GM18502 (cell line): Measurements from ENCODE around the gene CBX6.
"Not testable (repeated sequence)": the region's sequence is repeated elsewhere in the genome, so short reads cannot be mapped to it uniquely, and the experiment has no call there.

ENCODE experiments used
- ATAC-seq: cut with Tn5 transposase; IDR thresholded peaks from one replicate; pipeline ENCODE4 v1.9.1; 2021; ENCODE audit warnings: mild to moderate bottlenecking; ENCODE audit not compliant: unreplicated experiment, poor library complexity

CBX6 gene

DNA sequence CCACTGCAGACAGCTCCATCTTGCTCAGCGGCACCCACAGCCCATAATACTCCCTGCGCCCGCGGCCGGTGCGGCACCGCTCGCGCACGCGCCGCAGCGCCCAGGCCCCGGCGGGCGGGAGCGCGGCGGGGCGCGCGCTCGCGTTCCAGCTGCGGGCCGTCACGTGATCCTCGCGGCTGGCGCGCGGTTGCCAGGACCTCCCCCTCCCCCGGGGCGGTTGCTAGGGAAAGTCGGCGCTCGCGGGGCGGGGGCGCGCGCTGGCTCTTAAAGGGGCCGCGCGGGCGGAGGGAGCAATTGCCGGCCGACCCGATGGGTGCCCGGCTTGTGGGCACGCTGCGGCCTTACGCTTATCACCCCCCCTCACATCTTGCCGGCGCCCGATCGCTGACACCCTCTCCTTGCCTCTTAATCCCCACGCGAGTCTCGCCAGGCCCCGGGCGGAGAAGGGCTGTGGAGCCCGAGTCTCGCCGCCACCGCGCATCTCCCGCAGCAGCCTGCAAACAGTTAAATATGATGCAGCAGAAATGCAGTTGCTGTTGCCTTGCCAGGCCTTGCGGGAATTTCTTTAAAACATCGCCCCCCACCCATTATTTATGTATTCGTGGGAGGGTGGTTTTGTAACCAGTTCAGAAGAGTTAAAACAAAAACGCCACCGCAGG lies at the start of gene CBX6:
Gene CBX6, minus strand, starts transcription at position 45 of the 659 bp plus-strand sequence. Its CDS starts 26 bp downstream, at position 19.
- peak; percentile 70 for ATAC-seq

- no peak for ATAC-seq
Observed at GRCh38 chr22:38921806-38922205, 49.8 kb upstream of the CBX6 start.

- ATAC-seq = no peak
Observed at GRCh38 chr22:38921120-38921519, 49.1 kb upstream of the CBX6 start.

GRCh38 chr22:38919631-38920190 lies 47.7 kb upstream of the CBX6 start:
- ATAC-seq = no peak

DNA sequence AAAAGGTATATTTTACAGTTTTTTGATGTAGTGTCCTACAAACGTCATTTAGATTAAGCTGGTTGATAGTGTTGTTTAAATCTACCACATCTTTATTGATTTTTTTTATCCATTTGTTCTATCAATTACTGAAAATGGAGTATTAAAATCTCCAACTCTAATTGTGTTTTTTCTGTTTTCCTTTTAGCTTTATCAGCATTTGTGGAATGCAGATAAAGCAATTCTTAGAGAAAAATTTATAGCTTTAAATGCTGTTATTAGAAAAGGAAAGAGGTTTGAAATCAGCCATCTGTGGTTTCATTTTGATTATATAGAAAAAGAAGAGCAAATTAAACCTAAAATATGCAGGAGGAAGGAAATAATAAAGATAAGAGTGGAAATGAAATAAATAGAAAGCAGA lies 39.4 kb upstream of the CBX6 start:
- ATAC-seq = no peak

DNA sequence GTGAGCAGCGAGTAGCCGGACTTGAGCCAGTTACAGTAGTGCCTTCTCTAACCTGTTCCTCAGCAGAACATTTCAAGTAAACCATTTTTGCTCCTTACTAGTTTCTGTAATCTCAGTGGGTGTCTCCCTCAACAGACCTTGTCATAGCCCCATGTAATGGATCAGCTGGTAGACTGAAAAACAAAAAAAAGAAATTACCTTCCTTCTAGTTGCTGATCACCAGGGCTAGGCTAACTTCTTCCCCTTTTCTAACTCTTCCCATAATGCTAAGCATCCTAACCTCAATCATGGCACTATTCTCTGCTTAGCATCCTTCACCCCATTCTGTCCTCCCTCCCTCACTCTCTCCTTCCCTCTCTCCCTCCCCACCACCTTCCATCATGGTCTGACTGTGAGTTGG lies 35.8 kb upstream of the CBX6 start:
- ATAC-seq = no peak

GRCh38 chr22:38906052-38906451 lies 34.0 kb upstream of the CBX6 start:
- no peak for ATAC-seq

DNA sequence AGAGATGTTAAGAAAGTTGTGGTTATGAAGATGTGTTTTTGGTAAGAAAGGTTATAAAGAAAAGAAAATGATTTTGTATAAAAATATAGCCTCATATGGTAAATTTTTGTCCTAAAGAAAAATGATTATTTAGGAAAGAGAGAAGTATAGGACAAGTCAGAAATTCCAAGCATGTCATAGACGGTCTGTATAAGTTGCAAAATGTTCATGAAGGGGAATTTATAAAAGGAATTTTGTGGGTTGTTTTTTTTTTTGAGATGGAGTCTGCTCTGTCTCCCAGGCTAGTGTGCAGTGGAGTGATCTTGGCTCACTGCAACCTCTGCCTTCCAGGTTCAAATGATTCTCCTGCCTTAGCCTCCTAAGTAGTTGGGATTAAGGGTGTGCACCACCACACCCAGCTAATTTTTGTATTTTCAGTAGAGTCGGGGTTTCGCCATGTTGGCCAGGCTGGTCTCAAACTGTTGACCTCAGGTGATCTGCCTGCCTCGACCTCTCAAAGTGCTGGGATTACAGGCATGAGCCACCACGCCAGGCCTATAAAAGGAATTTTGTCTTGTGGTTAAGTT lies 32.1 kb upstream of the CBX6 start:
- ATAC-seq = not testable (repeated sequence)

- no peak for ATAC-seq
Observed at GRCh38 chr22:38901111-38901641, 29.2 kb upstream of the CBX6 start.

DNA sequence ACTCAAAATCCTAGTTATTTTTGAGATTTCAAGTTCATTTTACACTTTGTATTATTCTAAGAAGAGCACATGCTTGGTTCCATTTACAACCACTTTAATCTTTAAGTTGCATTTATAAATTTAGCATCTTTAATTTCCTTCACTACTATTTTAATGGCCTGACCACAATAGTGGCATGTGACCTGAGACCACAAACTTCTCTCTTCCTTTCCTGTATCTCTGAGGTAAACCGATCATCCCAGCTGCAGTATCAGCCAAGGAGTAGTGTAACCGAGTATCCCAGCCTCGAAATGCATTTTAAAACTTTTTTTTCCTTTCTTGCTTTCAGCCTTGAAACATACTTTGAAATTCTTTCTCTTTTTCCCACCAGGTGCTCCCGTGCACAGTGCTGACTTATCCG lies 28.7 kb upstream of the CBX6 start:
- ATAC-seq = no peak

DNA sequence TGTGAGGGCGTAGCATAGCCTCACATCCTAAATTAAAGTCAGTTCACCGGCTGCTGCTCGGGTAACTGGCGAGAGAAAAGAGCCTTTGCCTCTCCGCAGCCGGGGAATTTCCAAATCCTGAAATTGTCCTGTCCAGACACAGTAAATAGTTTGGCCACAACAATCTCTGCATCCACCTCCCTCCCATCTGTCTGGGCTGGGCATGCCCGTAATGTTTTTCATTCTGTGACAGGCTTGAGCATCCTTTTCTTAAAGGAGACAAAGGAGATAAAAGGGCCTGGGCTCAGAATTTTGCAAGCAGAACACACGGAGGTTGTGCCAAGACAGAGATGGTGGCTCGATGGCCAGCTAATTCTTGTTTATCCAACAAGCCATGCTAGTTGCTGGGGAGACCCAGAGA lies 19.2 kb upstream of the CBX6 start:
- ATAC-seq = no peak

GRCh38 chr22:38890377-38890776 lies 18.4 kb upstream of the CBX6 start:
- ATAC-seq = no peak

DNA sequence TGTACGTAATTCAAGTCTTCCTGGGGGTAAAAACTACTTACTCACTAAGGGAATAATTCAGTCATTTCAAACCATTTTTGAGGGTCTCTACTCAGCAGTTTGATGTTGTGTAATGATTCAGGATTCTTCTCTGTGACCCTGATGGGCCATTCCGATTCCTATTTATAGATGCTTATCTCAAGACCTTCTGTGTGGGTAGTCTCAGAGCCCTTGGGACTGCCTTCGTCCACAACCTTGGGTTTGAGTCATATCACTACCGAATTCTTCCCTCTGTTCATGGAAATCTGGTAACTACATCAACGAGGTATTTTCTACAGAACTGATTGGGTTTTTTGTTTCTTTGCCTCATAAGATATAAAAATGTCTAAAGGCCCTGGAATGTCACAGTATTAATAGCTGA lies 14.3 kb upstream of the CBX6 start:
- ATAC-seq = no peak

GRCh38 chr22:38882972-38883622 lies 11.1 kb upstream of the CBX6 start:
- ATAC-seq = no peak

DNA sequence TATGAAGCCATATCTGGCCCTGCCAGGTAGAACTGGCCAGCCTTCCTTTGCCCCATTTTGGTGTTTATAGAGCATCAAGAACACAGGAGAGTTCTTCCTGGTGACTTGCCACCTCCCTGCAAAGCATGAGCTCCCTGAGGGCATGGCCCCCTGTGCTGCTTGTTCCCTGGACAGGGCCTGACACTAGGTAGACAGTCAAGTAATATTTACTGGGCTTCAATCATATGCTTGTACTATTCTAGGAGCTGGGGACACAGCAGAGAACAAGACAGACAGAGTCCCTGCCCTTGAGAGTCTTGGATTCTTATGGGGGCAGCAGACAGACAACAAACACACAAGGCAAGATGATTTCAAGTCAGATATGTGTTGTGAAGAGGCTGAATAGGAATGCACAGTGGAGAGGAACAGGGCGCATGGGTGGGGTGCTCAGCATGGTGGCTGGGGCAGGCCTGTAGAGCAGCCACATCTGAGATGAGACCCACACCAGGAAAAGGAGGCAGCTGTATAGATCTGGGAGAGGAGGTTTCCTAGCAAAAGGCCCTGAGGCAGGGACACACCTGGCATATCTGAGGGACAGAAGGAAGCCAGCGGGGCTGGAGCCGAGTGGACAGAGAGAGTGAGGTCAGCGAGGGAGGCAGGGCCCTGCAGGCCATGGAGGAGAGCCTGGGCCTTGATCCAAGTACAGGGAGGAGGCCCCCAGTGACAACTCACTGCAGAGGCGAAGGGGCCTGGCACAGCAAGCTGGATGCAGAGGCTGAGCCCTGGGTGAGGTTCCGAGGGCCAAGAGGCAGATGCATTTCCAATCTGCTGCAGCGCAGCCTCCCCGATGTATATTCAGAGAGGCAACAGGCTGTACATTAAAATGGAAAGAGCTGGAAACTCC lies 10.2 kb upstream of the CBX6 start:
- ATAC-seq = no peak

GRCh38 chr22:38881464-38881871 lies 9.5 kb upstream of the CBX6 start:
- ATAC-seq = no peak

DNA sequence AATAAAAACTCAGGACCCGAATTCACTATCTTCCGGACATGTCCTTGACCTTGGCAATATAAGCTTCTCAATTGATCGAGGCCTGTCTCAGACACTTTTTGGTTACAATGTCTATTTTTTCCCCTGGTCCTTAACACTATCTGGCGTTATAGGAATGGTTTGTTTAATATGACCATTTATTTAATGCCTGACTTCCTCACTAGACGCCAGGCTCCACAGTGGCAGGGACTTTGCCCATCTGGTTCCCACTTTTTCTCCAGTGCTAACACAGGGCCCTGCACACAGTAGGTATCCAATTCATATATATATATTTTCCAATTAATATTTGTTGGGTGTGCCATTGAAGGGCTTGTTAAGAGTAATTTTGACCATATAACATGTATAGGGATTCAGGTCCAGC lies 7.9 kb upstream of the CBX6 start:
- ATAC-seq = no peak

DNA sequence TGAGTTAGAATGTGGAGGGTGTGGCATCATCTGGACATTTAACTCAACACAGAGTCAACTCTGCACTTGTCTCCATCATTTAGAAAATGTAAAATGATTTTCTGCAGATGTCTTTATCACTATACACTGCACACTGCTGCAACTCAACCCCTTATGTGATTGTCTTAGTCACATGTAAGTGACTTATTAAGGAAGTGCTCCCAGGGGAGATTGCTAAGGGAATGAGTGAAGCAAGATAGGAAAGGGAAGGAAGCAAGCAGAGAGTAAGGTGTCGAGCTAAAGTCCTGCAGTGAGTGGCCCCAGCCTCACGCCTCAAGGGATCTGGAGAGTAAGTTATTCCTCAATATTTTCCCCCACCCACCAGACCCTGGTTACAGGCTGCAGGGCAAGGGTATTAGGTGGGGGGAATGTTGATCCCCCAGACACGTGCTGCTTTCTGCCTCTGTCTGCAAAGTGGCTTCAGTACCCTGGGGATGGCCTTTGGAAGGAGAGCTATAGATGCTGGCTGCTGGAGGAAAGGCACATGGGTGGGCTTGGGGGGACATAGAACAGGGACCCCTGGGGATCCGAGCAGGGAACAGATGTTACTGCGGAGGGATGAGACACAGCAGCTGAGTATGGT lies 7.2 kb upstream of the CBX6 start:
- ATAC-seq = no peak

GRCh38 chr22:38878001-38878400 lies 6.0 kb upstream of the CBX6 start:
- ATAC-seq = no peak
